AG04449 (cell line): ENCODE data around the gene NEURL4.

Source experiments
- CTCF ChIA-PET: fragments of 350-600 bp; formaldehyde crosslinking; extraction: SDS; loops from one replicate; lab custom pipeline; 2021; ENCODE audit warnings: antibody characterized with exemption; lab: Yijun Ruan, JAX
- POLR2A ChIA-PET: fragments of 400-600, 350-600 bp; formaldehyde crosslinking; extraction: SDS; loops from one replicate; lab custom pipeline; 2020; ENCODE audit warnings: antibody characterized with exemption, inconsistent platforms; lab: Yijun Ruan, JAX
- DNase-seq: peaks from one replicate; pipeline ENCODE4 v3.0.0-alpha.2; 2010; ENCODE audit warnings: low read depth, low spot score
- H3K4me3 ChIP-seq: 2 replicates; pipeline ENCODE4 v1.5.1; 2011; ENCODE audit warnings: low read depth, mild to moderate bottlenecking, control low read depth, low read length
- TF ChIP-seq, protein P1 (sequence below): IDR thresholded peaks from one replicate; pipeline ENCODE4 v1.5.1; 2011; ENCODE audit warnings: mild to moderate bottlenecking, moderate library complexity, low read length, control low read depth, inconsistent platforms; ENCODE audit not compliant: insufficient read depth; ENCODE audit errors: missing control alignments

Gene NEURL4

GRCh38 chr17:7312432-7313087 lies 16.6 kb downstream of the NEURL4 start:
- DNase-seq: no peak
- TF ChIP-seq, protein P1, sequence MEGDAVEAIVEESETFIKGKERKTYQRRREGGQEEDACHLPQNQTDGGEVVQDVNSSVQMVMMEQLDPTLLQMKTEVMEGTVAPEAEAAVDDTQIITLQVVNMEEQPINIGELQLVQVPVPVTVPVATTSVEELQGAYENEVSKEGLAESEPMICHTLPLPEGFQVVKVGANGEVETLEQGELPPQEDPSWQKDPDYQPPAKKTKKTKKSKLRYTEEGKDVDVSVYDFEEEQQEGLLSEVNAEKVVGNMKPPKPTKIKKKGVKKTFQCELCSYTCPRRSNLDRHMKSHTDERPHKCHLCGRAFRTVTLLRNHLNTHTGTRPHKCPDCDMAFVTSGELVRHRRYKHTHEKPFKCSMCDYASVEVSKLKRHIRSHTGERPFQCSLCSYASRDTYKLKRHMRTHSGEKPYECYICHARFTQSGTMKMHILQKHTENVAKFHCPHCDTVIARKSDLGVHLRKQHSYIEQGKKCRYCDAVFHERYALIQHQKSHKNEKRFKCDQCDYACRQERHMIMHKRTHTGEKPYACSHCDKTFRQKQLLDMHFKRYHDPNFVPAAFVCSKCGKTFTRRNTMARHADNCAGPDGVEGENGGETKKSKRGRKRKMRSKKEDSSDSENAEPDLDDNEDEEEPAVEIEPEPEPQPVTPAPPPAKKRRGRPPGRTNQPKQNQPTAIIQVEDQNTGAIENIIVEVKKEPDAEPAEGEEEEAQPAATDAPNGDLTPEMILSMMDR: no peak
- ChIA-PET CTCF (interaction anchor here (0.8 to 5.8 kb wide), 7 partner anchors 13 to 267 kb away, joined by 3 to 39 read pairs (median 6); partner anchors contain the start of gene NEURL4), POLR2A (interaction anchor here (2.6 kb wide), 1 partner anchor 17 kb away, joined by 18 read pairs; the partner anchor contains the start of gene NEURL4)
- no peak overlapping the region for H3K4me3 ChIP-seq

- TF ChIP-seq, protein P1: no peak
- H3K4me3 ChIP-seq: no peak overlapping the region
- ChIA-PET CTCF (interaction anchor here (0.7 to 1.4 kb wide), 4 partner anchors 13 to 17 kb away, joined by 3 to 5 read pairs (median 4); partner anchors contain the start of gene NEURL4), POLR2A (interaction anchor here (0.7 kb wide), 1 partner anchor 52 kb away, joined by 3 read pairs; no protein-coding TSS in a partner anchor)
- DNase-seq: no peak
Observed at GRCh38 chr17:7311110-7311705, 17.9 kb downstream of the NEURL4 start.

GRCh38 chr17:7309628-7310027 lies 19.5 kb downstream of the NEURL4 start:
- peak overlapping the region; percentile 92 for H3K4me3 ChIP-seq
- TF ChIP-seq, protein P1: no peak
- CTCF ChIA-PET: interaction anchor here (1.2 to 1.8 kb wide), 3 partner anchors 13 to 251 kb away, joined by 4 to 6 read pairs (median 5); no protein-coding TSS in a partner anchor
- DNase-seq: no peak
- POLR2A ChIA-PET: no interaction called here

GRCh38 chr17:7308625-7309433 lies 20.3 kb downstream of the NEURL4 start:
- no peak for DNase-seq
- CTCF ChIA-PET: interaction anchor here (1.2 to 1.8 kb wide), 4 partner anchors 12 to 252 kb away, joined by 4 to 6 read pairs (median 4); no protein-coding TSS in a partner anchor
- TF ChIP-seq, protein P1: no peak
- peak overlapping the region; percentile 92 for H3K4me3 ChIP-seq
- POLR2A ChIA-PET: interaction anchor here (1.6 kb wide), 1 partner anchor 21 kb away, joined by 4 read pairs; no protein-coding TSS in a partner anchor

DNA sequence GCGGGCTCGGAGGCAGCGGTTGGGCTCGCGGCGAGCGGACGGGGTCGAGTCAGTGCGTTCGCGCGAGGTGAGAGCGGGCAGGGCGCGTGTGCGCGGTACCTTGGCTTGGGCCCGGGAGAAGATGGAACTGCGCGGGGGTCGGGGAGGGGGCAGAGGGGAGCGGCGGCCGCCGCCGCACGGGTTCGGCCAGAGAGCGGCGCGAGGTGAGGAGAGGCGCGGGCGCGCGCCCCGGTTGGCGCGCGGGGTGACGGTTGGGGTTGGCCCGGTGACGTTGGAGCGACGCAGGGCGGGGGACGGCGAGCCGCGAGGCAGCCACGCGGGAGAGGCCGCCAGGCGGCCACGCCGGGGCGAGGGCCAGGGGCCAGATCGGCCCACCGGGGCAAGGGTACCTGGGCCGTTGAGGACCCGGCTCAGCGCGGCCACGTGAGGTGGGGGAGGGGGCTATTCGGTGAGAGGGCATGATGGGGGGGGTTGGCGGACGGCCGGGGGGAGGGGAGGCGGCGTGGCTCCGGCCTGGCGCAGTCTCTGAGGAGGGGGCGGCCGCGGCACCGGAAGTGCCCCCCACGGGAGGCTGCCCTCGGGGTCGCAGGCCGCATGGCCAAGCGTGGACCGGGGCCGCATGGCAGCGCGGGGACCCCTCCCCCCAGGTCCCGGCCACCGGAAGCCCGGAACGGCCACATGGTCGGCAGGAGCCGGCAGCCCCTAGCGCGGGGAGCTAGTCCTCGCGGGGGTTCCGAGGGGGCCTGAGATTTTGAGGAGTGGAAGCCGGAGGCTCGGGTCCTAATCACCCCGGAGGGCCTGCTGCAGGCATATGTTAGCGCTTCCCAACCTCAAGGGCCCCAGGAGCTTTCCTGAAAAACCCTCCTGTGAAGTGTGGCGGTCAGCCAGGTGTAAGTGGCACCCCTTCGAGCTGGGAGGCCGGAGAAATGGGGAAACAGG lies 21.2 kb downstream of the NEURL4 start:
- ChIA-PET CTCF (interaction anchor here (0.6 to 1.3 kb wide), 2 partner anchors 11 to 23 kb away, joined by 3 to 4 read pairs; no protein-coding TSS in a partner anchor), POLR2A (interaction anchor here (1.6 kb wide), 1 partner anchor 22 kb away, joined by 4 read pairs; no protein-coding TSS in a partner anchor)

More for the DNA sequence above, 21.2 kb downstream of the NEURL4 start:
- peak overlapping the region; percentile 92 for H3K4me3 ChIP-seq
- no peak for DNase-seq
- TF ChIP-seq, protein P1: no peak
